A549 (cell line): Measurements from ENCODE around the gene RUNX3. TPM values are rescaled to one million over a fixed set of nuclear protein-coding genes. Genes with fewer than 3 reads are reported as not detected.

ENCODE experiments used
- ATAC-seq, 2 experiments: fragments of 200-7000 bp in 1 of 2; fragments of >200 bp in 1 of 2; cut with Nextera tagmentation in 1 of 2; cut with Tn5 transposase in 1 of 2; 3 replicates each; pipeline versions ENCODE4 v1.8.0 to v1.9.1; 2018 to 2020; ENCODE audit warnings: mild to moderate bottlenecking in 1 of 2, moderate library complexity in 1 of 2
- CTCF ChIA-PET: fragments of 300-600 bp; sonication (Branson Sonifier 250); formaldehyde crosslinking; extraction: SDS; loops from one replicate; lab custom pipeline; 2021; ENCODE audit warnings: antibody characterized with exemption, inconsistent platforms; lab: Yijun Ruan, JAX
- POLR2A ChIA-PET: fragments of 350-600 bp; formaldehyde crosslinking; extraction: SDS; loops from one replicate; lab custom pipeline; 2021; ENCODE audit warnings: antibody characterized with exemption, inconsistent platforms; lab: Yijun Ruan, JAX
- DNase-seq, 2 experiments: peaks; one replicate each; pipeline versions ENCODE4 v3.0.0 to v3.0.0-alpha.2; 2011 to 2016; ENCODE audit warnings: low read depth in 1 of 2, low spot score in 1 of 2
- FAIRE-seq: peaks from 2 replicates; lab custom pipeline; 2011; peaks lifted over from hg19 to GRCh38; lab: Jason Lieb, UNC
- H3K27ac ChIP-seq, 2 experiments: fragments of >200 bp; sonication (Bioruptor Twin); formaldehyde crosslinking; 3 replicates each; pipeline ENCODE4 v1.5.1; 2016 to 2017
- H3K4me1 ChIP-seq: fragments of >200 bp; sonication (Bioruptor Twin); formaldehyde crosslinking; 3 replicates; pipeline ENCODE4 v1.6.1; 2016
- H3K4me2 ChIP-seq: fragments of >200 bp; sonication (Bioruptor Twin); formaldehyde crosslinking; 3 replicates; pipeline ENCODE4 v1.6.1; 2016
- H3K4me3 ChIP-seq: fragments of >200 bp; sonication (Bioruptor Twin); formaldehyde crosslinking; 3 replicates; pipeline ENCODE4 v1.5.1; 2016
- H3K9me3 ChIP-seq: fragments of >200 bp; sonication (Bioruptor Twin); formaldehyde crosslinking; 3 replicates; pipeline ENCODE4 v1.6.1; 2016
- ATOH8 ChIP-seq: fragments of 250-450 bp; sonication (Bioruptor Pico); IDR thresholded peaks from 2 replicates; pipeline ENCODE4 v1.5.0; 2020; ENCODE audit warnings: low read depth, mild to moderate bottlenecking, moderate library complexity
- BHLHE40 ChIP-seq: IDR thresholded peaks from 2 replicates; pipeline ENCODE4 v1.6.1; 2012; ENCODE audit warnings: low read depth, low read length, inconsistent platforms
- CBX2 ChIP-seq: fragments of 200-600 bp; sonication (generic); IDR thresholded peaks from 2 replicates; pipeline ENCODE4 v1.6.1; 2016; ENCODE audit warnings: low read depth, mild to moderate bottlenecking, borderline replicate concordance
- CBX8 ChIP-seq: fragments of 200-600 bp; sonication (generic); IDR thresholded peaks from 2 replicates; pipeline ENCODE4 v1.6.1; 2016
- CHD2 ChIP-seq: fragments of 150-350 bp; IDR thresholded peaks from 2 replicates; pipeline ENCODE4 v1.6.1; 2014; ENCODE audit warnings: low read length; ENCODE audit not compliant: partially characterized antibody
- EHMT2 ChIP-seq: fragments of 200-600 bp; sonication (generic); IDR thresholded peaks from 2 replicates; pipeline ENCODE4 v1.6.1; 2016; ENCODE audit warnings: antibody characterized with exemption, low read depth, mild to moderate bottlenecking, moderate library complexity
- EP300 ChIP-seq, 2 experiments: fragments of >200 bp; sonication (Bioruptor Twin); formaldehyde crosslinking; IDR thresholded peaks; 2 replicates in 1 of 2; 3 replicates in 1 of 2; pipeline ENCODE4 v1.6.1; 2016 to 2017
- FOXS1 ChIP-seq: fragments of 250-450 bp; sonication (Bioruptor Pico); IDR thresholded peaks from 2 replicates; pipeline ENCODE4 v1.5.0; 2020; ENCODE audit warnings: mild to moderate bottlenecking, moderate library complexity
- GATA3 ChIP-seq: IDR thresholded peaks from 2 replicates; pipeline ENCODE4 v1.6.1; 2012; ENCODE audit warnings: borderline replicate concordance
- HDAC2 ChIP-seq: fragments of 200-600 bp; sonication (generic); IDR thresholded peaks from 2 replicates; pipeline ENCODE4 v1.6.1; 2016
- HEYL ChIP-seq: fragments of 250-450 bp; sonication (Bioruptor Pico); IDR thresholded peaks from 2 replicates; pipeline ENCODE4 v1.8.0; 2021; ENCODE audit warnings: mild to moderate bottlenecking, moderate library complexity
- HMGXB4 ChIP-seq: fragments of 250-450 bp; sonication (Bioruptor Pico); IDR thresholded peaks from 2 replicates; pipeline ENCODE4 v1.5.0; 2021; ENCODE audit warnings: mild to moderate bottlenecking, moderate library complexity, borderline replicate concordance
- HOXB13 ChIP-seq: fragments of 250-450 bp; sonication (Bioruptor Pico); IDR thresholded peaks from 2 replicates; pipeline ENCODE4 v1.5.0; 2020; ENCODE audit warnings: low read depth, mild to moderate bottlenecking, moderate library complexity
- KDM5A ChIP-seq: fragments of 200-600 bp; sonication (generic); IDR thresholded peaks from 2 replicates; pipeline ENCODE4 v1.6.1; 2016; ENCODE audit warnings: antibody characterized with exemption, mild to moderate bottlenecking
- MYC ChIP-seq: IDR thresholded peaks from 2 replicates; pipeline ENCODE4 v1.6.1; 2012; ENCODE audit warnings: mild to moderate bottlenecking, inconsistent platforms, low read length, improper control_type of control experiment, borderline replicate concordance
- NFE2L2 ChIP-seq: fragments of 150-350 bp; conservative IDR thresholded peaks from 2 replicates; pipeline ENCODE4 v1.6.1; 2014; ENCODE audit warnings: low read length
- PBX3 ChIP-seq: IDR thresholded peaks from 2 replicates; pipeline ENCODE4 v1.6.1; 2012
- PHF8 ChIP-seq: fragments of 200-600 bp; sonication (generic); IDR thresholded peaks from 2 replicates; pipeline ENCODE4 v1.6.1; 2016; ENCODE audit warnings: low read depth, mild to moderate bottlenecking, antibody characterized with exemption, moderate library complexity, borderline replicate concordance
- POLR2A ChIP-seq: IDR thresholded peaks from 2 replicates; pipeline ENCODE4 v1.6.1; 2012; ENCODE audit warnings: mild to moderate bottlenecking, low read length
- RCOR1 ChIP-seq: fragments of 150-350 bp; IDR thresholded peaks from 2 replicates; pipeline ENCODE4 v1.6.1; 2014; ENCODE audit warnings: antibody characterized with exemption, low read length, low read depth
- RNF2 ChIP-seq: fragments of 200-600 bp; sonication (generic); IDR thresholded peaks from 2 replicates; pipeline ENCODE4 v1.6.1; 2016; ENCODE audit warnings: low read depth, mild to moderate bottlenecking, antibody characterized with exemption, moderate library complexity, borderline replicate concordance
- TP53 ChIP-seq: fragments of 250-450 bp; sonication (Bioruptor Pico); IDR thresholded peaks from 2 replicates; pipeline ENCODE4 v1.5.0; 2021; ENCODE audit warnings: mild to moderate bottlenecking, moderate library complexity
- ZFP36 ChIP-seq: fragments of 450-650 bp; IDR thresholded peaks from 2 replicates; pipeline ENCODE4 v1.6.1; 2014; ENCODE audit warnings: borderline replicate concordance; ENCODE audit not compliant: partially characterized antibody
- WGBS: methylation state at CpG from one replicate; pipeline ENCODE4 v1.1.6; 2017; ENCODE audit errors: missing lambda C conversion rate; 5-methylcytosine and 5-hydroxymethylcytosine counted together
- polyA plus RNA-seq, 4 experiments: library from polyadenylated mRNA; depleted of rRNA in 3 of 4; stranded (reverse); fragments of >200 nt; fragmentation: RNase III in 1 of 4; extraction: RNeasy Plus Mini Kit Qiagen cat#74134 plus additional on column Dnase treatment in 1 of 4; gene quantifications; 2 replicates in 3 of 4; 3 replicates in 1 of 4; pipeline ENCODE4 v1.2.3, GENCODE V29; 2011 to 2017
- TF ChIP-seq, protein P1 (sequence below): fragments of >200 bp; sonication (Bioruptor Twin); formaldehyde crosslinking; IDR thresholded peaks from 3 replicates; pipeline ENCODE4 v1.5.1; 2016
- TF ChIP-seq, protein P2 (sequence below): fragments of >200 bp; sonication (Bioruptor Twin); formaldehyde crosslinking; IDR thresholded peaks from 3 replicates; pipeline ENCODE4 v1.6.1; 2016
- TF ChIP-seq, protein P3 (sequence below): IDR thresholded peaks from 2 replicates; pipeline ENCODE4 v1.6.1; 2012

Gene RUNX3
- polyA plus RNA-seq, 2 of the 4 experiments (the other 2 are of a cell fraction) = 1.4 to 4.0 TPM

- CTCF ChIA-PET = interaction anchor here (0.8 to 3.3 kb wide), 2 partner anchors 8 to 26 kb away, joined by 3 to 29 read pairs; partner anchors contain the start of gene RUNX3
- Histone ChIP-seq H3K4me2 (no peak overlapping the region), H3K4me3 (no peak overlapping the region), H3K4me1 (no peaks in the 10 kb centered on the region), H3K9me3 (no peaks in the 10 kb centered on the region)
- 42% methylated on average over 4 of the region's 6 CpGs for WGBS
- FAIRE-seq (no peak), DNase-seq (no peak)
- POLR2A ChIA-PET = no interaction called here
- TF ChIP-seq, protein P1, sequence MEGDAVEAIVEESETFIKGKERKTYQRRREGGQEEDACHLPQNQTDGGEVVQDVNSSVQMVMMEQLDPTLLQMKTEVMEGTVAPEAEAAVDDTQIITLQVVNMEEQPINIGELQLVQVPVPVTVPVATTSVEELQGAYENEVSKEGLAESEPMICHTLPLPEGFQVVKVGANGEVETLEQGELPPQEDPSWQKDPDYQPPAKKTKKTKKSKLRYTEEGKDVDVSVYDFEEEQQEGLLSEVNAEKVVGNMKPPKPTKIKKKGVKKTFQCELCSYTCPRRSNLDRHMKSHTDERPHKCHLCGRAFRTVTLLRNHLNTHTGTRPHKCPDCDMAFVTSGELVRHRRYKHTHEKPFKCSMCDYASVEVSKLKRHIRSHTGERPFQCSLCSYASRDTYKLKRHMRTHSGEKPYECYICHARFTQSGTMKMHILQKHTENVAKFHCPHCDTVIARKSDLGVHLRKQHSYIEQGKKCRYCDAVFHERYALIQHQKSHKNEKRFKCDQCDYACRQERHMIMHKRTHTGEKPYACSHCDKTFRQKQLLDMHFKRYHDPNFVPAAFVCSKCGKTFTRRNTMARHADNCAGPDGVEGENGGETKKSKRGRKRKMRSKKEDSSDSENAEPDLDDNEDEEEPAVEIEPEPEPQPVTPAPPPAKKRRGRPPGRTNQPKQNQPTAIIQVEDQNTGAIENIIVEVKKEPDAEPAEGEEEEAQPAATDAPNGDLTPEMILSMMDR = no peak
- TF ChIP-seq TP53 (CRISPR knock-in tag) (no peak), PHF8 (no peak), HDAC2 (no peak), BHLHE40 (no peak), CHD2 (no peak), CBX8 (no peak), CBX2 (no peak), NFE2L2 (no peak), POLR2A (no peak)
- TF ChIP-seq, all 56 proteins: peak for 0
- no peak for ATAC-seq
- H3K27ac ChIP-seq = no peak overlapping the region
These were observed 9.1 kb upstream of the RUNX3 start for GRCh38 chr1:24939040-24939674.

DNA sequence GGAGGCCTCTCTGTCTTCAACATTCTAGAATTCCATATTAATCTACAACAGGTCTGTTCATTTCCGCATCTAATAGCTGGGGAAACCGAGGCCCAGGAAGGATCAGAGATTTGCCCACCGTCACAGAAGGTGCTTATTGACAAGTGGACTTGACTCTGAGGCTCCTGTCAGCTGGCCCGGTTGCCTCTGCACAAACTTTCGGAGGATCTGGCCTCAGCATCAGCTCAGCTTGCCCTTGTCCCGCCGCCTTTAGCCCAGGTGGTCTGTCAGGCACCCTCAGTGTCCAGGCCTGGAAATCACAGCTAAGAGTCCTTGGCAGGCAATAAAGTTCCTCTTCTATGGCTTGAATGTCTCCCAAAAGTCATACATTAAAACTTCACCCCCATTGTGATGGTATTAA, 8.2 kb upstream of the RUNX3 start:
- CTCF ChIA-PET = interaction anchor here (1.6 kb wide), 1 partner anchor 98 kb away, joined by 3 read pairs; no protein-coding TSS in a partner anchor
- WGBS = 81% methylated on average over 7 of the region's 7 CpGs
- FAIRE-seq = no peak

More for the DNA sequence above, 8.2 kb upstream of the RUNX3 start:
- Histone ChIP-seq H3K9me3 (no peaks in the 10 kb centered on the region), H3K27ac (no peak overlapping the region), H3K4me1 (no peaks in the 10 kb centered on the region), H3K4me2 (no peak overlapping the region), H3K4me3 (no peak overlapping the region)
- DNase-seq (no peak), ATAC-seq (no peak)
- TF ChIP-seq RCOR1 (no peak), EP300 (IDR thresholded peaks at IDR 0.05) (no peak), GATA3 (no peak), KDM5A (no peak), HOXB13 (CRISPR knock-in tag) (no peak), ATOH8 (CRISPR knock-in tag) (no peak), FOXS1 (CRISPR knock-in tag) (no peak), HDAC2 (no peak), EHMT2 (no peak), PBX3 (no peak), HMGXB4 (CRISPR knock-in tag) (no peak), MYC (no peak), RNF2 (no peak), HEYL (CRISPR knock-in tag) (no peak), ZFP36 (no peak)
- TF ChIP-seq, protein P2, sequence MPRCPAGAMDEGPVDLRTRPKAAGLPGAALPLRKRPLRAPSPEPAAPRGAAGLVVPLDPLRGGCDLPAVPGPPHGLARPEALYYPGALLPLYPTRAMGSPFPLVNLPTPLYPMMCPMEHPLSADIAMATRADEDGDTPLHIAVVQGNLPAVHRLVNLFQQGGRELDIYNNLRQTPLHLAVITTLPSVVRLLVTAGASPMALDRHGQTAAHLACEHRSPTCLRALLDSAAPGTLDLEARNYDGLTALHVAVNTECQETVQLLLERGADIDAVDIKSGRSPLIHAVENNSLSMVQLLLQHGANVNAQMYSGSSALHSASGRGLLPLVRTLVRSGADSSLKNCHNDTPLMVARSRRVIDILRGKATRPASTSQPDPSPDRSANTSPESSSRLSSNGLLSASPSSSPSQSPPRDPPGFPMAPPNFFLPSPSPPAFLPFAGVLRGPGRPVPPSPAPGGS = no peak
- TF ChIP-seq, protein P3, sequence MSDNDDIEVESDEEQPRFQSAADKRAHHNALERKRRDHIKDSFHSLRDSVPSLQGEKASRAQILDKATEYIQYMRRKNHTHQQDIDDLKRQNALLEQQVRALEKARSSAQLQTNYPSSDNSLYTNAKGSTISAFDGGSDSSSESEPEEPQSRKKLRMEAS = no peak
- TF ChIP-seq, protein P1 = no peak
- POLR2A ChIA-PET = no interaction called here
